IPS DF 6.9 (cell line): ENCODE measurements around the gene SCN3A.

Experiments
- DNase-seq: peaks from one replicate; pipeline ENCODE4 v3.0.0-alpha.2; 2013; ENCODE audit warnings: low read depth, low spot score
- H3K27ac ChIP-seq: one replicate; pipeline ENCODE4 v1.5.1; 2013; ENCODE audit warnings: low read length, control low read depth
- H3K27me3 ChIP-seq: 2 replicates; pipeline ENCODE4 v1.6.1; 2013; ENCODE audit warnings: mild to moderate bottlenecking, low read length; ENCODE audit not compliant: control insufficient read depth, insufficient read depth
- H3K36me3 ChIP-seq: 2 replicates; pipeline ENCODE4 v1.6.1; 2013; ENCODE audit warnings: low read length; ENCODE audit not compliant: control insufficient read depth, insufficient read depth
- H3K4me1 ChIP-seq: 2 replicates; pipeline ENCODE4 v1.6.1; 2013; ENCODE audit warnings: low read length; ENCODE audit not compliant: control insufficient read depth, insufficient read depth
- H3K4me3 ChIP-seq: 2 replicates; pipeline ENCODE4 v1.5.1; 2013; ENCODE audit warnings: mild to moderate bottlenecking, low read length
- H3K9me3 ChIP-seq: 2 replicates; pipeline ENCODE4 v1.6.1; 2013; ENCODE audit warnings: low read length, inconsistent platforms; ENCODE audit not compliant: control insufficient read depth, insufficient read depth
- WGBS: extraction: QIAGEN DNeasy Blood & Tissue Kit; methylation state at CpG from one replicate; pipeline ENCODE4 v1.1.7; 2013; ENCODE audit warnings: mixed read lengths, missing lambda C conversion rate; ENCODE audit not compliant: insufficient read length, insufficient coverage; 5-methylcytosine and 5-hydroxymethylcytosine counted together

The SCN3A gene

GRCh38 chr2:165192729-165193128, 11.1 kb downstream of the SCN3A start:
- WGBS = no CpG with 5 or more reads among the region's 2 CpGs
- H3K4me1 ChIP-seq = no peaks in the 10 kb centered on the region
- no peak for DNase-seq

DNA sequence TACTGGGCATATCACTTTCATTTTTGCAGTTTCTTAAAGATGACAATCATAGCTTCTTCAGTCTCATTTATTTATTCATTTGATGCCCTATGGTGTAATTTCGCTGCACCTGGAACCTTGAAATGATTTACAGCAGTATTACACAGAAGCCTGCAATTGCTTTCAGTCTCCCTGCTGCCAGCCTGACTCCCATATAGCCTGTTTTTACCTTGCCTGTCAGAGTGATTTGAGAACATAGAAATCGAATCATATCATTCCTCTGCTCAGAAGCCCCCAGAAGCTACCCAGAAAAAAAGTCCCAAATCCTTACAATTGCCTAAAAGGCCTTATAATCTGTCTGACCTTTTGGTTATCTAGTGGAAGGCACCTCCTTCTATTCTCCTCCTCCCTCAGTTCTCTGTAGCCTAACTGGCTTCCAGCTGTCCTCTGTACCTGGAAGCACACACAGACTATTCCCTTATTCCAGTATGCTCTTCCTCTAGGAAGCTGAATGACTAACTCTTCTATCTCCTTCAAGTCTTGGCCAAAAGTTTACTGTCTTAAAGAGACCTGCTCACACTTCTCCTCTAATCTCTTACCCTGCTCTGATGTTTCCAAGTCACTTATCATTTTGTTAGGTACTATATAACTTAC, 12.6 kb downstream of the SCN3A start:
- Histone ChIP-seq H3K27me3 (no peaks in the 10 kb centered on the region), H3K27ac (no peak overlapping the region), H3K4me3 (no peak overlapping the region), H3K9me3 (no peaks in the 10 kb centered on the region), H3K4me1 (no peaks in the 10 kb centered on the region), H3K36me3 (no peaks in the 10 kb centered on the region)
- WGBS = no CpG with 5 or more reads among the region's 2 CpGs
- no peak for DNase-seq

More at GRCh38 chr2:165192729-165193128, 11.1 kb downstream of the SCN3A start:
- Histone ChIP-seq H3K36me3 (no peaks in the 10 kb centered on the region), H3K27ac (no peak overlapping the region), H3K27me3 (no peaks in the 10 kb centered on the region), H3K4me3 (no peak overlapping the region), H3K9me3 (no peaks in the 10 kb centered on the region)

GRCh38 chr2:165185633-165186032, 18.2 kb downstream of the SCN3A start:
- Histone ChIP-seq H3K4me1 (no peaks in the 10 kb centered on the region), H3K9me3 (no peaks in the 10 kb centered on the region), H3K27me3 (no peaks in the 10 kb centered on the region), H3K36me3 (no peaks in the 10 kb centered on the region), H3K27ac (no peak overlapping the region), H3K4me3 (no peak overlapping the region)
- DNase-seq = no peak
- no CpG with 5 or more reads among the region's 3 CpGs for WGBS

GRCh38 chr2:165182029-165182428, 21.8 kb downstream of the SCN3A start:
- no CpG with 5 or more reads among the region's 2 CpGs for WGBS
- no peaks in the 10 kb centered on the region for H3K36me3 ChIP-seq

DNA sequence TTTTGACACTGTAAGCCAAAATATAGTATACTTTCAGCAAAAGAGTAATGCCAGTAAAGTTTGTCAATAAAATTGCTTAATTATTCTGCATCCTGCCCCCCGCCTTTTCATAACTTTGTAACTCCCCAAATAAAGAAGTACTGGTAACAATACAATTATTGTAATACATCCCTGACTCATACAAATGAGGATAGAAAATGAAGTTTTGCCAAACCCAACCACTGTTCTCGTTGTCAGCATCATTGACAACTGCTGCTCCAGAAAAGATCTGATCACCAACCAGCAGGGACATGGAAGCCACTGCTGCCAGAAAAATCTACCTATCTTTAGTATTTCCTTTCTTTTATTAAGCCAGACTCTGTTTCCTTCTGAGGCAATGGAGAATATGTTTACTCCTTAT, 27.1 kb downstream of the SCN3A start:
- DNase-seq = no peak
- WGBS = no CpG with 5 or more reads among the region's 2 CpGs
- Histone ChIP-seq H3K27me3 (no peaks in the 10 kb centered on the region), H3K9me3 (no peaks in the 10 kb centered on the region), H3K36me3 (no peaks in the 10 kb centered on the region), H3K4me1 (no peaks in the 10 kb centered on the region), H3K4me3 (no peak overlapping the region), H3K27ac (no peak overlapping the region)

More at GRCh38 chr2:165182029-165182428, 21.8 kb downstream of the SCN3A start:
- H3K27ac ChIP-seq = no peak overlapping the region
- H3K9me3 ChIP-seq = no peaks in the 10 kb centered on the region
- no peak for DNase-seq
- H3K4me1 ChIP-seq = no peaks in the 10 kb centered on the region
- no peak overlapping the region for H3K4me3 ChIP-seq
- no peaks in the 10 kb centered on the region for H3K27me3 ChIP-seq

- no peaks in the 10 kb centered on the region for H3K27me3 ChIP-seq
- H3K36me3 ChIP-seq = no peaks in the 10 kb centered on the region
- H3K4me3 ChIP-seq = no peak overlapping the region
- no CpG with 5 or more reads among the region's 1 CpG for WGBS
- H3K27ac ChIP-seq = no peak overlapping the region
- no peaks in the 10 kb centered on the region for H3K9me3 ChIP-seq
- H3K4me1 ChIP-seq = no peaks in the 10 kb centered on the region
- DNase-seq = no peak
Measured at GRCh38 chr2:165173215-165173614, 30.6 kb downstream of the SCN3A start.

DNA sequence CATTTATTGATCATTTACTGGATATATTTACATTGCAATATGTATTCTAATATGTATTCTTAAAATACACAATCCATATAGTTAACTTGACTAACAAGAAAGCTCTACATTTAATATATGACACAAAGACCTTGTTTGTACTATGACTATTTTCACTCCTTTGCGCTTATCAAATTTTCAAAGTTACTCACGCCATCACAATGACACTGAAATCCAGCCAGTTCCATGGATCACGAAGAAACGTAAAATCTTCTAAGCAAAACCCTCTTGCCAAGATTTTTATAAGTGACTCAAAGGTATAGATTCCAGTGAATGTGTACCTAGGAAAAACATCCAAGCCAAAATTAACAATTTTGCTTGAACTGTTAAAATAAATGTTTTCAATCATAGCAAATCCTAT, 39.6 kb downstream of the SCN3A start:
- H3K4me3 ChIP-seq = no peak overlapping the region
- H3K4me1 ChIP-seq = no peaks in the 10 kb centered on the region
- no peaks in the 10 kb centered on the region for H3K9me3 ChIP-seq
- no peak overlapping the region for H3K27ac ChIP-seq
- DNase-seq = no peak
- WGBS = no CpG with 5 or more reads among the region's 4 CpGs
- no peaks in the 10 kb centered on the region for H3K27me3 ChIP-seq
- no peaks in the 10 kb centered on the region for H3K36me3 ChIP-seq

- no peak for DNase-seq
- H3K9me3 ChIP-seq = no peaks in the 10 kb centered on the region
- H3K4me1 ChIP-seq = no peaks in the 10 kb centered on the region
- no peaks in the 10 kb centered on the region for H3K36me3 ChIP-seq
- no peak overlapping the region for H3K27ac ChIP-seq
- no peaks in the 10 kb centered on the region for H3K27me3 ChIP-seq
- no peak overlapping the region for H3K4me3 ChIP-seq
- WGBS = no CpG with 5 or more reads among the region's 2 CpGs
Measured at GRCh38 chr2:165163761-165164160, 40.1 kb downstream of the SCN3A start.

- Histone ChIP-seq H3K27ac (no peak overlapping the region), H3K27me3 (no peaks in the 10 kb centered on the region), H3K9me3 (no peaks in the 10 kb centered on the region), H3K4me3 (no peak overlapping the region), H3K36me3 (no peaks in the 10 kb centered on the region), H3K4me1 (no peaks in the 10 kb centered on the region)
- no CpG with 5 or more reads among the region's 3 CpGs for WGBS
- DNase-seq = no peak
Measured at GRCh38 chr2:165162466-165162865, 41.4 kb downstream of the SCN3A start.

- Histone ChIP-seq H3K27ac (no peak overlapping the region), H3K4me1 (no peaks in the 10 kb centered on the region), H3K4me3 (no peak overlapping the region), H3K36me3 (no peaks in the 10 kb centered on the region), H3K27me3 (no peaks in the 10 kb centered on the region), H3K9me3 (no peaks in the 10 kb centered on the region)
- no peak for DNase-seq
- WGBS = no CpG with 5 or more reads among the region's 2 CpGs
Measured at GRCh38 chr2:165161510-165161909, 42.3 kb downstream of the SCN3A start.

DNA sequence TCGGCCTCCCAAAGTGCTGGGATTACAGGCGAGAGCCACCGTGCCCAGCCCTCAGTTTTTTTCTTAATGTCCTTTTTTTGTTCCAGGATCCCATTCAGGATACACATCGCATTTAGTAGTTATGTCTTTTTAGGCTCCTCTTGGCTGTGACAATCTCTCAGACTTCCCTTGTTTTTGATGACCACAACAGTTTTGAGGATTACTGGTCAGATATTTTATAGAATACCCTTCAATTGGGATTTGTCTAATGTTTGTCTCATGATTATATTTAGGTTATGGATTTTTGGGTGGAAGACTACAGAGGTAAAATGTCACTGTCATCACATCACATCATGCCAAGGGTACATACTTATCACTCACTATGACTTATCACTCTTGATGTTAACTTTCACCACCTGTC, 46.7 kb downstream of the SCN3A start:
- H3K4me3 ChIP-seq = no peak overlapping the region
- no peak overlapping the region for H3K27ac ChIP-seq
- no peaks in the 10 kb centered on the region for H3K36me3 ChIP-seq
- WGBS = no CpG with 5 or more reads among the region's 4 CpGs
- no peak for DNase-seq
- H3K9me3 ChIP-seq = no peaks in the 10 kb centered on the region
- no peaks in the 10 kb centered on the region for H3K27me3 ChIP-seq
- H3K4me1 ChIP-seq = no peaks in the 10 kb centered on the region
